ENCODE measurements around the gene YIPF4.
A peak's percentile ranks its signal among the peaks of the same experiment; 100 is the strongest.
"Not testable (repeated sequence)": the region's sequence is repeated elsewhere in the genome, so short reads cannot be mapped to it uniquely, and the experiment has no call there.

YIPF4 gene

DNA sequence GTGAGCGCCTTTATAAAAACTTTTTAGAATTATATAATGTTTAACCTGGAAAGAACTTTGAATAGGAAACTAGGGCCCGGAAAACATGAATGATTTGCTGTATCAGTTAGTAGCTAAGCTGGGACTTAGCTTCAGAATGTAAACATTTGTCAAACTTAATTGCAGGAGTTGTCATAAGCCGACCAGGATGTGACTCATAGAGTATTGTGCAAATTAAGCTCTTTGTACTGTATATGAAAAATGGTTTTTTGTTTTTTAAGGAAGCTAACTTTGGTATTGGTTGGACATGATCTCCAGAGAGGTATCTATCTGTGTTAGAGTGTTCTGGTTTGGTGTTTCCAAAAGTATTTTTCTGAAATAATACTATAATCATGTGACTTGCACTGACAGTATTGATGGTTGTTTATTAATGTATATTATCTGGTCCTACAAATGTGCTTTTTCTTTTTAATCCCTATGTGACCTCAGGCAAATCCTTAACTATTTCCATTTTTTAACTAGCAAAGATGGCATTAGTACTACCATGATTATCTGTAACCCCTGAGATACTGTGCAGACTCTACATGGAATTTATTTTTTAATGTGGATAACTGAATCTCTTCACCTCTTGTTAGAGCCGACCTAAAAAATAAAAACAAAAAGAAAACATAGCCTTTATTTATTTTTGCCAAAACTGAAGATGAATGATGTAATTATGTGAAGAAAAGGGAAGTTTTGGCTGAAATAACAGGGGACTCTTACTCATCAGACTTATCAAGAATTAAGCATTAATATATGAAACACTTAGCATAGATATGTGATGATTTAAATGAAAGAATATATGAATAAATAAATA, 11.7 kb downstream of the YIPF4 start:
- DNase-seq: no peak

DNA sequence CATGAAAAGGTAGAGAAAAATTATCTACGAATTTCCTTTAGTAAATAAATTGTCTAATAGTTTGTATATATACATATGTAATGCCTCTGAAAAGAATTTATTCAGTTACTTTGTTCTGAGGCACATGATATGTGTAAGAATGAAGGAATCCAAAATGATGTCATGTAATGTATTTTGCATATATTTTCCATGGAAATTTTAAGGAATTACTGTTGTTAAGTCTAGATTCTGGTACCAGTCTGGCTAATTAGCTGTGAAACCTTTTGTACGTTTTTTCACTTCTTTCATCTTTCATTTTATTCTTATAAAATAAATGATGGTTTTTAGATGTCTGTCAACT, 12.3 kb downstream of the YIPF4 start:
- no peak for DNase-seq

DNA sequence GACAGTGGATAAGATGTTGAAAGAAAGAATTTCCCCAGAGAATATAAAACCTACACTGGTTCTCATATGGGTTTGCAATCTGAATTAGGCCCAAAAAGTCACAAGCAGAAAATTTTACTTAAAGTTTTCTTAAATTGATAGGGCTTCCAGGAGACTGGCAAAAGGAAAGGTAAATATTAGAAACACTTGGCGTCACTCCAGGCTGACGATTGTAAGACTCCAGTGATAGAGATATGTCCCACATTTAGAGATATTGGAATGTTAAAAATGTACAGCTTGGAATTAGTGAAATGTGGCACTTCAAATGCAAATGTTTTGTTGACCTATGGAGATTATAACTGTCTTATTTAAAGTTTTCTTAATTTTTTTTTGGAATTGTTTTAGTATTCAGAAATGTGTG, 14.0 kb downstream of the YIPF4 start:
- DNase-seq: no peak

GRCh38 chr2:32293493-32293892, 15.8 kb downstream of the YIPF4 start:
- not testable (repeated sequence) for DNase-seq

DNA sequence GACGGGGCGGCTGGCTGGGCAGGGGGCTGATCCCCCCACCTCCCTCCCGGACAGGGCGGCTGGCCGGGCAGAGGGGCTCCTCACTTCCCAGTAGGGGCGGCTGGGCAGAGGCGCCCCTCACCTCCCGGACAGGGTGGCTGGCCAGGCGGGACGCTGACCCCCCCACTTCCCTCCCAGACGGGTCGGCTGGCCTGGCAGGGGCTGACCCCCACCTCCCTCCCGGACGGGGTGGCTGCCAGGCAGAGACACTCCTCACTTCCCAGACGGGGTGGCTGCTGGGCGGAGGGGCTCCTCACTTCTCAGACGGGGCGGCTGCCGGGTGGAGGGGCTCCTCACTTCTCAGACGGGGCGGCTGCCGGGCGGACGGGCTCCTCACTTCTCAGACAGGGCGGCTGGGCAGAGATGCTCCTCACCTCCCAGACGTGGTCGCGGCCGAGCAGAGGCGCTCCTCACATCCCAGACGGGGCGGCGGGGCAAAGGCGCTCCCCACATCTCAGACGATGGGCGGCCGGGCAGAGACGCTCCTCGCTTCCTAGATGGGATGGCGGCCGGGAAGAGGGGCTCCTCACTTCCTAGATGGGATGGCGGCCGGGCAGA, 16.4 kb downstream of the YIPF4 start:
- DNase-seq: not testable (repeated sequence)

DNA sequence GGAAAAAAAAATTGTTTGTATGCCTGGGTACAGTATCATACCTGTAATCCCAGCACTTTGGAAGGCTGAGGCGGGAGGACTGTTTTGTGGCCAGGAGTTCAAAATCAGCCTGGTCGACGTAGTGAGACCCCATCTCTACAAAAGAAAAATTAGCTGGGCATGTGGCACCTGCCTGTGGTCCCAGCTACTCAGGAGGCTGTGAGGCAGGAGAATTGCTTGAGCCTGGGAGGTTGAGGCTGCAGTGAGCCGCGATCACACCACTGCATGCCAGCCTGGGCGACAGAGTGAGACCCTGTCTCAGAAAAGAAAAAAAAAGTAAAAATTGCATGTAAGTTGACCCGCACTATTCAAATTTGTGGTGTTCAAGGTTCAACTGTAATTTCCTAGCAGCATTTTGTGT, 32.9 kb downstream of the YIPF4 start:
- DNase-seq: no peak

GRCh38 chr2:32314886-32315285, 37.2 kb downstream of the YIPF4 start:
- DNase-seq: no peak

DNA sequence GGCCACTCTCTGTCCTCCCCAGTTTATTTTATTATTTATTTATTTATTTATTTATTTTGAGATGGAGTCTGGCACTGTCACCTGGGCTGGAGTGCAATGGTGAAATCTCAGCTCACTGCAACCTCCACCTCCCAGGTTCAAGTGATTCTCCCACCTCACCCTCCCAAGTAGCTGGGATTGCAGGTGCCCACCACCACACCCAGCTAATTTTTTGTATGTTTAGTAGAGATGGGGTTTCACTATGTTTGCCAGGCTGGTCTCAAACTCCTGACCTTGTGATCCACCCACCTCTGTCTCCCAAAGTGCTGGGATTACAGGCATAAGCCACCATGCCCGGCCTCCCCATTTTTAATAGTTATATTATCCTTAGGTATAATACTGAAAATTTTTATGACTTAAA, 51.0 kb downstream of the YIPF4 start:
- not testable (repeated sequence) for DNase-seq

DNA sequence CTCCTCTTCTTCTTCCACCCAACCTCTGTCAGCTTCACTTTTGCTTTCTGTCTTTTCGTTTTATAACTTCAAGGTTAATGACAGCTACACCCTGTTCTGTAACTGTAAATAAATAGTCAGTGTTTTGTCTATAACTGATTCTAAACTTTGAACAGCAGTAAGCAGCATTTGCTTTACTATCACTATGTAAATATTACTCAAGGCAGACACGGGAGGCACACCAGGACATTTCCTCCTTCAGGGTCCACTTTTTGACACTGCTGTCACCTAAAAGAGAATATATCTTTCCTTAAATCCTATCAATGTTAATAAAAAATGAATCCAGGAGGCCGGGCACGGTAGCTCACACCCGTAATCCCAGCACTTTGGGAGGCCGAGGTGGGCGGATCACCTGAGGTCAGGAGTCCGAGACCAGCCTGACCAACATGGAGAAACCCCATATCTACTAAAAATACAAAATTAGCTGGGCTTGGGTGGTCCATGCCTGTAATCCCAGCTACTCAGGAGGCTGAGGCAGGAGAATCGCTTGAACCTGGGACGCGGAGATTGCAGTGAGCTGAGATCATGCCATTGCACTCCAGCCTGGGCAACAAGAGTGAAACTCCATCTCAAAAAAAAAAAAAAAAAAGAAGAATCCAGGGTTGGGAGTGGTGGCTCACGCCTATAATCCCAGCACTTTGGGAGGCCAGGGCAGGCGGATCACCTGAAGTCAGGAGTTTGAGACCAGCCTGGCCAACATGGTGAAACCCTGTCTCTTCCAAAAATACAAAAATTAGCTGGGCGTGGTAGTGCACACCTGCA, 51.7 kb downstream of the YIPF4 start:
- not testable (repeated sequence) for DNase-seq

GRCh38 chr2:32330136-32330535, 52.4 kb downstream of the YIPF4 start:
- DNase-seq: no peak

DNA sequence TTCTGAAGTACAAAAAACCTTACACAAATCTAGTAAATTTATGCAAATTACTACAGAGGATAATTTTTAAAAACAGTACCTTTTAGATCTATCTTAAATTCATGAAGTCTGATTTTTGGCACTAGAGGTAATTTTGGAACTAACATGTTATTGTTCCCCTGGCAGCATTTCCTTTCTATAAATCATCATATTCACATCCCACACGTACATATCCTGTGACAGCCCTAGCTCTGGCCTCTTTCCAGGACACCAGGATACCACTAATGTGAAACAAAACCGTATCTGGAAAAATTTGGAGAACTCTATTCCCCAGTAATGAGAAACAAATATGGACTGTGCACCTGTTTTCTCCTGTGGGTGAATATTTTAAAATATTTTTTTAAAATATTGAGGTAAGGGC, 65.1 kb downstream of the YIPF4 start:
- no peak for DNase-seq

GRCh38 chr2:32350797-32351196, 73.1 kb downstream of the YIPF4 start:
- not testable (repeated sequence) for DNase-seq

DNA sequence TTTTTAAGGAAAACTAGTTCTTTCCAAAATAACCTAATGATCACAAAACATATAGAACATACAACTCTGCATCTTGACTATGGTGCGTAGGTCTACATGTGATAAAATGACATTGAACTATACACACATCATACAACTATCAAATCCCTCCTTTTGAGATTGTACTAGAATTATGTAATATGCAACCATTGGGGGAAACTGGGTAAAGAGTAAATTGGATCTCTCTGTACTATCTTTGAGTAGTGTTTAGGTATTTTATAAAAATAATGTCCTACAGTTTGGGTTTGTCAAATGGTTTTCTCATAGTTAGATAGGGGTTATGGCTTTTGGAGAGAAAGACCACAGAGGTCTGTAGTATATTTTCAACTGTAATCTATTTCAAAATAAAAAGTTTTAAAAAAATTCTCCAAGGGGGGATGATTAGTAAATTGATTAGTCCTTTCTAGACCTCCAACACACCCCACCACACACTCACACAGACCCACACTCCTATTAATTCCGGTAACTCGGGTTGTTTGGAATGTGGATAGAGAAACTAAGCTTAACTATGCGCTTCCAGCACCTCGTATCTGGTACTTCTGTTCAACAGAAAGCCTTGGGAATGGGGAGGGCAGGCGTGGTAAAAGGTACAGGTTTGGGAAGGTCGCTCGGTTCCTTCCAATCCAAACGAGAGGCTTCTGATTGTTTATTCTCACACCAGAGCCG, 78.4 kb downstream of the YIPF4 start:
- no peak for DNase-seq

DNA sequence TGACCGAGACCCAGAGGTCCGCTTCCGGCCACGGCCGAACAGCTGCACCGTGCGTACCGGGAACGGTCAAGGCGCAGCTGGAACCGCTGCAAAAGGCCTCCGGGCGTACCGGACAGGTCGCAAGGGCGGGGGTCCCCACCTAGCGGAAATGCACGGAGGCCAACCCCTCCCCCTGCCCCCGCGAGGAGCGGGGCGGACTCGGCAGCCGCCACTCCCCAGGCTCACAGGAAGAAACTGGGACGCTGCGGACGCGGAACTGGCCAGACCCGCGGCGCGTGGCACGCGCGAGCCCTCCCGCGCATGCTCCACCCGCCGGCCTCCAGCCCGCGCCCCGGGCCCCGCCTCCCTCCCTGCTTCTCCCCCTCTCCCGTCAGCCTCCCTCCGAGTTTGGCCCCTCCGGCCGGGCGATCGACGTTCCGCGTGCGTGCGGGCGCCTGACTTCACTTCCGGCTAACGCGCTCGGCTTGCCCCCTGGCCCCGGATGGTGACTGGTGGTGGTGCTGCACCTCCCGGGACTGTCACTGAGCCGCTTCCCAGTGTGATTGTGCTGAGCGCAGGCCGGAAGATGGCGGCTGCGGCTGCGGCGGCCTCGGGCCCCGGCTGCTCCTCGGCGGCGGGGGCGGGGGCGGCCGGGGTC, 79.1 kb downstream of the YIPF4 start, which contains the start of gene BIRC6:
TSS of gene BIRC6 (plus strand) at position 343 of the 637 bp plus-strand sequence. CDS start at position 482, 139 bp downstream.
- peak; percentile 98 for DNase-seq

DNA sequence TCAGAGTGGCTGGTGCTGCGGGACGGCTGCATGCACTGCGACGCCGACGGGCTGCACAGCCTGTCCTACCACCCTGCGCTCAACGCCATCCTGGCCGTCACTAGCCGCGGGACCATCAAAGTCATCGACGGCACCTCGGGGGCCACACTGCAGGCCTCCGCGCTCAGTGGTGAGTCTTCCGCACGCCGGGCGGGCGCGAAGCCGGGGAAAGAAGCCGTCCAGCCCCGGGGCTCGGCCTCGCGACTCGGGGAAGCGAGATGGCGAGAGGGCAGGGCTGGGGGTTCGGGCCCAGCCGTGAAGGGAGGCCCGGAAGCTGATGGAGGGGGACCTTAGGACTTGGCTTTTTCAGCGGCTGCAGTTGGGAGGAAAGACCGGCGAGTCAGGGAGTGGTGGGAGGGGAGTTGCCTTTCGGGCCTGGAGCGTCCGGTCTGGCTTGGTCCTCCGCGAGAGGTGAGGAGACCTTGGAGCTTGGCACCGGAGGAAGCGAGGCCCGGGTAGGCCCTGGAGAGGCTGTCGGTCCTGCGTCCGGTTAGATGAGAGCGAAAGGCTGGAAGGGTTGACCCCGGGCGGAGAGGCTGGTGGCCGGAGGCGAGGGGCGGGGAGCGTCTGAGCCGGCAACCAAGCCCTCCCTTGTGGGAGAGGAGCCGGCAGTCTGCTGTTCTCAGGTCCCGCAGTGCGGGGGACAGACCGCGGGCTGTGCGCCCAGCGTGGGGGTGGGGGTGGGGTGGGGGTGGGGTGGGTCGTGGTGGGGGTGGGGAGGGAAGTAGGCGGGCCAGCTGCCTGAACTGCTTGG, 79.8 kb downstream of the YIPF4 start:
- no peak for DNase-seq

DNA sequence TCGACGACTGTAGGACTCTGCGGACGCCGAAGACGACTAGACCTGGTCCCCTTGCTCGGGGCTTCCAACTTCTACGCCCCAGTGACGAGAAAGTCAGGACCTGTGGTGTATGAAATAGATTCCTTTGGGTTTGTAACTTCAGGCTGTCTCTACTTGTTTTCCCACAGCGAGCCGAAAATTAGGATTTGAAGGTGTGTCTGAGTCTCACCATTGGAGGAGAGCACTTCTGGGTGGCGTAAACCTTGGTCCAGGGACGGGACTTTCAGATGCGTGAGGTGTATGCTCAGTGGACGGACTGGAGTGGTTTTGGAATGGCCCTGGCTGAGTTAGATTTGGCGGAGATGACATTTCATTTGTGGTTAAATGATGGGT, 80.4 kb downstream of the YIPF4 start:
- DNase-seq: no peak

DNA sequence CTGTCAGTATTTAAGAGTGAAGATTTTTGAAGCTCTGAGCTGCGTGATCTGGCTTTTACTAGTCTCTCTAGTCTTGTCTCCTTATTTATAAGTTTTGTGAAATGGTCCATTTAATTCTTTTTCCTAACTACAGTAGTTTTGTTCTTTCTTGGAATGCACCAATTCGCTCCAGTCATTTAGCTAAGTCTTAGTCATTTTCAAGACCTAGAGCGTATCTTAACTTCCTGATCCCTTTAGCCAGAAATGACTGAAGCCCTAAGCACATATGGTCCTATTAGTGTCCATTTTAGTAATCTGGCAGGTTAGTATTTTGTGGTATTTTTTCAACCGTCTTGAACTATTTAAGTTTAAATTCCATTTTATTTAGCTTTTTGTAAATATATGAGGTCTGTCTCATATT, 82.7 kb downstream of the YIPF4 start:
- DNase-seq: no peak

GRCh38 chr2:32362997-32363396, 85.3 kb downstream of the YIPF4 start:
- DNase-seq: not testable (repeated sequence)

DNA sequence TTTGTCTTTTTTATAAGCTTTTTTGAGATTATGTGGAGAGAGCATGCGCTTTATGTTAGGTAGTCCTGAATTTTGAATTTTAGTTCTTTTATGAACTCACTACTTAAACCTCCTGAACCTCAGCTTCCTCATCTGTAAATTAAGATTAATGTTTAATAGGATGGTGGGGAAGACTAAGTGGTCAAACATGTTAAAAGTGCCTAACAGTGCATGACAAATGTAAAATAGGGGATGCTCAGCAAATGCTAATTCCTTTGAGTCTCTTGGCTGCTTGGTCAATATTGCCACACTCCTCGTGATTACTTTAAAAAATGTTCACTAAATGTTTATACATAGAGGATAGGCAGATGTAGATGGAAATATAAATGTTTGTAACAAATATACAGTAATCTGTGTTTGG, 85.9 kb downstream of the YIPF4 start:
- DNase-seq: no peak

GRCh38 chr2:32364290-32364689, 86.6 kb downstream of the YIPF4 start:
- not testable (repeated sequence) for DNase-seq

- not testable (repeated sequence) for DNase-seq
Observed at GRCh38 chr2:32365679-32366078, 88.0 kb downstream of the YIPF4 start.

All from GDM1 (cell line).